ENCODE results near the gene UPF1. TPM values are rescaled to one million over a fixed set of nuclear protein-coding genes. Genes with fewer than 3 reads are reported as not detected.

The UPF1 gene
- total and polyA plus RNA-seq, 2 of the 13 experiments (the other 11 are each of a cell fraction or from before 2014, with no cell fraction given) = 16.9 to 41.8 TPM

DNA sequence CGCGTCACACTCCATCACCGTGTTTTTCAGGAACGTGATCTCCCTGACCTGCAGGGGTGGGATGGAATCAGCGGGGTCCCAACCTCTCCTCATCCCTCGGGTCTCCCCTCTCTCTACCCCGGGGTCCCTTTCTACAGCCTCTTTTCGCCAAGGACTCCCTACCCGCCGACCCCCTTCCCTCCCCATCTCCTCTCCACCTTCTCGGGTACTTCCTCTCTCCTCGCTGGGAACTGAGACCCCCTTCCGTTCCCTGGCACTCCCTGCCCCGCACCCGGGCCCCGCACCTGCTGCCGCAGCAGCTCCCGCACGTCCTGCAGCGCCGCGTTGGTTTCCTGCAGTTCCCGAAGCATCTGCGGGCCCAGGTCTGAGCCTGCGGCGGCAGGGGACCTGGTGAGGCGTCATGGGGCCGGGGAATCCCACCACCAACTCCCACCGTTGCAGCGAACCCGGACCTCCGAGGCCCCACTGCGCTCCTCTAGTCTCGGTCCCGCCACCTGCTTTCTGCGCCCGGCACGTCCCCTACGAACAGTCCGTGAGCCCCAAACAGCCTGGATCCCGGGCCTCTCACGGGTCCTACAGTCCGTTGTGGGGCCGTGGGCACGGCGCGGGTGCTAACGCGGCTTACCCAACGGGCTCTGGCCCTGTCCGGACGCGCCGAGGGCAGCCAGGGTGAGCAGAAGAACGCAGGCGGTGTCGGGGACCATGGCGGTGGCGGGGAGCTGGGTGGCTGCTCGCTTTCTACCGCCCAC lies 41.0 kb upstream of the UPF1 start, which contains the start of gene COMP:
COMP (minus strand) TSS at position 740 of the 749 bp plus-strand sequence; CDS start at position 704, 36 bp downstream.
- H2AFZ ChIP-seq (ENCODE audit: low read length) = no peak within 1 kb of the TSS
- H3K27ac ChIP-seq (ENCODE audit: extremely low read length, insufficient read depth, low read length) = no peak within 1 kb of the TSS
- peaks cover 25% of the 10 kb centered on the region for H3K4me1 ChIP-seq (ENCODE audit: insufficient read depth, low read length)
- in situ Hi-C loops (cut with HindIII; ENCODE audit: extremely low pct_ligation_motif_present, low pct_unique_long_range_greater_than_20kb) (no loop called here), intact Hi-C loops (cut with micrococcal nuclease; ENCODE audit: unreplicated experiment) (no loop called here)
- FAIRE-seq (no peak), ATAC-seq (peak; percentile 11; the same call in 2 of the 3 replicates), DNase-seq (ENCODE audit: low spot score) (no peak)
- H3K4me3 ChIP-seq (replicated peaks in 1 of 3; ENCODE audit: insufficient read depth in 1 of 3, low read depth in 2 of 3, low read length in 3 of 3) = peak within 1 kb of the TSS in 2 of 3 experiments; percentile 15 to 52; a peak in 1 of 6 replicates
- no peaks in the 10 kb centered on the region for H3K36me3 ChIP-seq (replicated peaks in 1 of 2; ENCODE audit: control insufficient read depth in 1 of 2, insufficient read depth in 2 of 2, low read length in 2 of 2)
- H3K4me2 ChIP-seq (ENCODE audit: low read depth, low read length) = peak within 1 kb of the TSS; percentile 29
- no peaks in the 10 kb centered on the region for H3K79me2 ChIP-seq (ENCODE audit: insufficient read depth, low read length)
- ChIA-PET CTCF (ENCODE audit: low intra/inter-chr PET ratio, low total read pairs) (no interaction called here), POLR2A (interaction anchor here (0.9 kb wide), 1 partner anchor 41 kb away, joined by 4 read pairs; the partner anchor contains the start of gene UPF1)
- H3K9me3 ChIP-seq (ENCODE audit: low read length) = no peaks in the 10 kb centered on the region
- peaks cover 14 to 80% of the 10 kb centered on the region in 2 experiments for H3K27me3 ChIP-seq (ENCODE audit: control insufficient read depth in 1 of 2, insufficient read depth in 2 of 2, low read length in 2 of 2)
- H4K20me1 ChIP-seq (ENCODE audit: insufficient read depth, low read length) = no peaks in the 10 kb centered on the region
- no peak within 1 kb of the TSS for H3K9ac ChIP-seq (ENCODE audit: insufficient read depth, low read depth, low read length)
- BruUV-seq (replicated peaks) = no TSS peak
- 15% methylated on average over 26 of the region's 61 CpGs for WGBS (ENCODE audit: low lambda C conversion rate)
- TF ChIP-seq, protein P1, sequence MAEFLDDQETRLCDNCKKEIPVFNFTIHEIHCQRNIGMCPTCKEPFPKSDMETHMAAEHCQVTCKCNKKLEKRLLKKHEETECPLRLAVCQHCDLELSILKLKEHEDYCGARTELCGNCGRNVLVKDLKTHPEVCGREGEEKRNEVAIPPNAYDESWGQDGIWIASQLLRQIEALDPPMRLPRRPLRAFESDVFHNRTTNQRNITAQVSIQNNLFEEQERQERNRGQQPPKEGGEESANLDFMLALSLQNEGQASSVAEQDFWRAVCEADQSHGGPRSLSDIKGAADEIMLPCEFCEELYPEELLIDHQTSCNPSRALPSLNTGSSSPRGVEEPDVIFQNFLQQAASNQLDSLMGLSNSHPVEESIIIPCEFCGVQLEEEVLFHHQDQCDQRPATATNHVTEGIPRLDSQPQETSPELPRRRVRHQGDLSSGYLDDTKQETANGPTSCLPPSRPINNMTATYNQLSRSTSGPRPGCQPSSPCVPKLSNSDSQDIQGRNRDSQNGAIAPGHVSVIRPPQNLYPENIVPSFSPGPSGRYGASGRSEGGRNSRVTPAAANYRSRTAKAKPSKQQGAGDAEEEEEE (CRISPR knock-in tag; IDR thresholded peaks at IDR 0.05; ENCODE audit: borderline replicate concordance) = no peak
- no peak for TF ChIP-seq SKI (IDR thresholded peaks at IDR 0.05; ENCODE audit: partially characterized antibody)
- TF ChIP-seq EZH2 (conservative IDR thresholded peaks at IDR 0.05; ENCODE audit: low read depth, low read length) = peak; percentile 98
- 0 out of 2 replicates have a peak, but pooled peaks have one; percentile 18 for TF ChIP-seq ZFP91 (CRISPR knock-in tag; IDR thresholded peaks at IDR 0.05; ENCODE audit: borderline replicate concordance)
- no peak for TF ChIP-seq CBX5 (CRISPR knock-in tag; IDR thresholded peaks at IDR 0.05; ENCODE audit: borderline replicate concordance)
- peak; percentile 11; the same call in 1 of the 2 replicates for TF ChIP-seq BCL6 (CRISPR knock-in tag; IDR thresholded peaks at IDR 0.05)
- no peak for TF ChIP-seq ZNF124 (CRISPR knock-in tag; IDR thresholded peaks at IDR 0.05)
- no peak for TF ChIP-seq WIZ (CRISPR knock-in tag; IDR thresholded peaks at IDR 0.05)
- 0 out of 2 replicates have a peak, but pooled peaks have one; percentile 25 for TF ChIP-seq ZNF772 (CRISPR knock-in tag; IDR thresholded peaks at IDR 0.05)
- TF ChIP-seq, protein P2, sequence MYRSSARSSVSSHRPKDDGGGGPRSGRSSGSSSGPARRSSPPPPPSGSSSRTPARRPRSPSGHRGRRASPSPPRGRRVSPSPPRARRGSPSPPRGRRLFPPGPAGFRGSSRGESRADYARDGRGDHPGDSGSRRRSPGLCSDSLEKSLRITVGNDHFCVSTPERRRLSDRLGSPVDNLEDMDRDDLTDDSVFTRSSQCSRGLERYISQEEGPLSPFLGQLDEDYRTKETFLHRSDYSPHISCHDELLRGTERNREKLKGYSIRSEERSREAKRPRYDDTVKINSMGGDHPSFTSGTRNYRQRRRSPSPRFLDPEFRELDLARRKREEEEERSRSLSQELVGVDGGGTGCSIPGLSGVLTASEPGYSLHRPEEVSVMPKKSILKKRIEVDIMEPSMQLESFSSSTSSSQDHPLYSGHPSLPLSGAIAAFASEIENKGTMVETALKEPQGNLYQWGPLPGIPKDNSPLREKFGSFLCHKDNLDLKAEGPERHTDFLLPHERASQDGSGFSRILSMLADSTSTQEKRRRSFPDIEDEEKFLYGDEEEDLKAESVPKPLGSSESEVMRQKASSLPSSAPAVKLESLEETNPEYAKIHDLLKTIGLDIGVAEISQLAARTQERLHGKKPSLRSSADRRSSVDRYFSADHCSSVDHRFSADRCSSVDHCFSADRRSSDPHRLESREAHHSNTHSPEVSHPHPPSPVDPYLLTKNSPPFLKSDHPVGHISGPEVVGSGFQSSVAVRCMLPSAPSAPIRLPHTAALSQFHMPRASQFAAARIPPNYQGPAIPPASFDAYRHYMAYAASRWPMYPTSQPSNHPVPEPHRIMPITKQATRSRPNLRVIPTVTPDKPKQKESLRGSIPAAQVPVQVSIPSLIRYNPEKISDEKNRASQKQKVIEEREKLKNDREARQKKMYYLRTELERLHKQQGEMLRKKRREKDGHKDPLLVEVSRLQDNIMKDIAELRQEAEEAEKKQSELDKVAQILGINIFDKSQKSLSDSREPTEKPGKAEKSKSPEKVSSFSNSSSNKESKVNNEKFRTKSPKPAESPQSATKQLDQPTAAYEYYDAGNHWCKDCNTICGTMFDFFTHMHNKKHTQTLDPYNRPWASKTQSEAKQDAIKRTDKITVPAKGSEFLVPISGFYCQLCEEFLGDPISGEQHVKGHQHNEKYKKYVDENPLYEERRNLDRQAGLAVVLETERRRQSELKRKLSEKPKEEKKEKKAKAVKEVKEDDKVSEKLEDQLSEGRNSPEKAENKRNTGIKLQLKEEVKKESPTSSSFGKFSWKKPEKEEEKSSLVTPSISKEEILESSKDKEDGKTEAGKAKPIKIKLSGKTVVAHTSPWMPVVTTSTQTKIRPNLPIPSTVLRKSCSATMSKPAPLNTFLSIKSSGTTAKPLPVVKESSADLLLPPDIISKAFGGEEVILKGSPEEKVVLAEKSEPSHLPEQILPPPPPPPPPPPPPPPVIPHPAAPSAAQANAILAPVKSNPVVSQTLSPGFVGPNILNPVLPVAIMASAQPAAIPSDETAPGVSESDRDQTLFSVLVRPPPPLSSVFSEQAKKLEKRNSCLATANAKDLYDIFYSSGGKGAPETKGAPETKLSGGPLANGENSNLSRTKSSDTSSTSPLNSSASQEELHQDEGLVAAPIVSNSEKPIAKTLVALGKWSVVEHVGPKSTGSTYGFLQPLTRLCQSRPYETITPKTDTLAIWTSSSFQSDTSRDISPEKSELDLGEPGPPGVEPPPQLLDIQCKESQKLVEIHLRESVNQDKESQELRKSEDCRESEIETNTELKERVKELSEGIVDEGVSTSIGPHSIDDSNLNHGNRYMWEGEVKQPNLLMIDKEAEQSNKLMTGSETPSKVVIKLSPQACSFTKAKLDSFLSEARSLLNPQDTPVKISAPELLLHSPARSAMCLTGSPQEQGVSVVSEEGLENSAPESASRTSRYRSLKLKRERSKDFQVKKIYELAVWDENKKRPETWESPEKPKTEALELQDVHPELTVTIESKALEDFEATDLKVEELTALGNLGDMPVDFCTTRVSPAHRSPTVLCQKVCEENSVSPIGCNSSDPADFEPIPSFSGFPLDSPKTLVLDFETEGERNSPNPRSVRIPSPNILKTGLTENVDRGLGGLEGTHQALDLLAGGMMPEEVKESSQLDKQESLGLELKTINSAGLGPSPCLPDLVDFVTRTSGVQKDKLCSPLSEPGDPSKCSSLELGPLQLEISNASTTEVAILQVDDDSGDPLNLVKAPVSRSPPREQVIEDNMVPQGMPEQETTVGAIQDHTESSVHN (CRISPR knock-in tag; IDR thresholded peaks at IDR 0.05) = no peak
- TF ChIP-seq ZNF383 (CRISPR knock-in tag; IDR thresholded peaks at IDR 0.05; ENCODE audit: borderline replicate concordance) = no peak

Measured in HepG2 (cell line).